IMR-90 (cell line): ENCODE data around the gene VAT1L. TPM values are rescaled to one million over a fixed set of nuclear protein-coding genes. Genes with fewer than 3 reads are reported as not detected.

Source experiments
- ATAC-seq: fragments of 200-7000 bp; cut with Tn5 transposase; 2 replicates; pipeline ENCODE4 v1.9.1; 2020; ENCODE audit warnings: low read depth, mild to moderate bottlenecking, moderate library complexity
- BruUV-seq: library from RNA; stranded (reverse); fragments of 400-500 nt; replicated peaks from 2 replicates; lab custom pipeline; 2021; lab: Mats Ljungman, UMichigan
- CTCF ChIA-PET: fragments of 300-600 bp; formaldehyde crosslinking; extraction: SDS; loops from one replicate; lab custom pipeline; 2021; ENCODE audit warnings: antibody characterized with exemption; lab: Yijun Ruan, JAX
- POLR2A ChIA-PET: fragments of 300-600 bp; sonication (Branson Sonifier 250); formaldehyde crosslinking; loops from one replicate; lab custom pipeline; 2022; ENCODE audit warnings: antibody characterized with exemption; ENCODE audit not compliant: unreplicated experiment; lab: Charles Lee
- DNase-seq: peaks from one replicate; pipeline ENCODE4 v3.0.0; 2013
- H2AFZ ChIP-seq: replicated peaks from 2 replicates; pipeline ENCODE3; 2013; ENCODE audit warnings: low read length, mild to moderate bottlenecking; ENCODE audit not compliant: poor library complexity
- H2AK5ac ChIP-seq: 2 replicates; pipeline ENCODE4 v1.6.1; 2013; ENCODE audit warnings: low read depth, low read length, inconsistent platforms
- H2AK9ac ChIP-seq: replicated peaks from 2 replicates; pipeline ENCODE3; 2013; ENCODE audit warnings: mild to moderate bottlenecking, low read depth, low read length, moderate library complexity; ENCODE audit not compliant: poor library complexity
- H2BK120ac ChIP-seq: 2 replicates; pipeline ENCODE4 v1.6.1; 2013; ENCODE audit warnings: low read depth, low read length, inconsistent platforms
- H2BK15ac ChIP-seq: 3 replicates; pipeline ENCODE4 v1.6.1; 2013; ENCODE audit warnings: low read depth, low read length, inconsistent platforms
- H2BK20ac ChIP-seq: 2 replicates; pipeline ENCODE4 v1.6.1; 2013; ENCODE audit warnings: low read depth, mild to moderate bottlenecking, inconsistent platforms, low read length, moderate library complexity
- H2BK5ac ChIP-seq: 2 replicates; pipeline ENCODE4 v1.6.1; 2013; ENCODE audit warnings: mild to moderate bottlenecking, low read depth, low read length, inconsistent platforms; ENCODE audit not compliant: poor library complexity, severe bottlenecking
- H3K14ac ChIP-seq: replicated peaks from 2 replicates; pipeline ENCODE4 v1.6.1; 2013; ENCODE audit warnings: low read depth, low read length, inconsistent platforms
- H3K18ac ChIP-seq: 2 replicates; pipeline ENCODE4 v1.6.1; 2013; ENCODE audit warnings: low read depth, low read length, control low read depth
- H3K23ac ChIP-seq: 2 replicates; pipeline ENCODE4 v1.6.1; 2013; ENCODE audit warnings: low read depth, low read length, inconsistent platforms
- H3K27ac ChIP-seq: 2 replicates; pipeline ENCODE4 v1.5.1; 2013; ENCODE audit warnings: mild to moderate bottlenecking, control low read depth, low read length; ENCODE audit not compliant: insufficient read depth
- H3K27me3 ChIP-seq: 2 replicates; pipeline ENCODE4 v1.6.1; 2013; ENCODE audit warnings: low read length; ENCODE audit not compliant: control insufficient read depth, insufficient read depth
- H3K36me3 ChIP-seq: 2 replicates; pipeline ENCODE4 v1.6.1; 2013; ENCODE audit warnings: low read length, mixed read lengths; ENCODE audit not compliant: control insufficient read depth, insufficient read depth
- H3K4ac ChIP-seq: 2 replicates; pipeline ENCODE4 v1.6.1; 2013; ENCODE audit warnings: low read depth, low read length, inconsistent platforms
- H3K4me1 ChIP-seq: 2 replicates; pipeline ENCODE4 v1.6.1; 2013; ENCODE audit warnings: low read length, mixed read lengths; ENCODE audit not compliant: control insufficient read depth, insufficient read depth
- H3K4me2 ChIP-seq: 2 replicates; pipeline ENCODE4 v1.6.1; 2013; ENCODE audit warnings: low read depth, mild to moderate bottlenecking, control low read depth, low read length, moderate library complexity
- H3K4me3 ChIP-seq: 2 replicates; pipeline ENCODE4 v1.5.1; 2013; ENCODE audit warnings: low read depth, mild to moderate bottlenecking, control low read depth, low read length, moderate library complexity; ENCODE audit not compliant: insufficient read depth
- H3K56ac ChIP-seq: 2 replicates; pipeline ENCODE4 v1.6.1; 2013; ENCODE audit warnings: low read length, inconsistent platforms; ENCODE audit not compliant: insufficient read depth; ENCODE audit errors: extremely low read depth
- H3K79me1 ChIP-seq, 2 experiments: 2 replicates each; pipeline ENCODE4 v1.6.1; 2013; ENCODE audit warnings: low read length in 2 of 2, inconsistent platforms in 1 of 2, low read depth in 1 of 2
- H3K9ac ChIP-seq: 2 replicates; pipeline ENCODE4 v1.6.1; 2013; ENCODE audit warnings: low read depth, low read length, control low read depth
- H3K9me1 ChIP-seq: 2 replicates; pipeline ENCODE4 v1.6.1; 2013; ENCODE audit warnings: low read length, inconsistent platforms; ENCODE audit not compliant: insufficient read depth
- H3K9me3 ChIP-seq: 2 replicates; pipeline ENCODE4 v1.6.1; 2013; ENCODE audit warnings: low read length; ENCODE audit not compliant: control insufficient read depth, insufficient read depth
- H4K20me1 ChIP-seq: 2 replicates; pipeline ENCODE4 v1.6.1; 2013; ENCODE audit warnings: low read length, inconsistent platforms; ENCODE audit not compliant: insufficient read depth
- H4K5ac ChIP-seq: 2 replicates; pipeline ENCODE4 v1.6.1; 2013; ENCODE audit warnings: mild to moderate bottlenecking, low read depth, low read length, control low read depth
- H4K8ac ChIP-seq, 2 experiments: 2 replicates each; pipeline ENCODE4 v1.6.1; 2013; ENCODE audit warnings: low read depth in 2 of 2, low read length in 2 of 2, control low read depth in 1 of 2, inconsistent platforms in 1 of 2
- H4K91ac ChIP-seq: 2 replicates; pipeline ENCODE4 v1.6.1; 2013; ENCODE audit warnings: low read depth, low read length, inconsistent platforms; ENCODE audit not compliant: insufficient read depth
- MAZ ChIP-seq: IDR thresholded peaks from 2 replicates; pipeline ENCODE4 v1.6.1; 2012; ENCODE audit warnings: low read depth, mild to moderate bottlenecking, low read length, improper control_type of control experiment, moderate library complexity, borderline replicate concordance
- WGBS, 2 experiments: methylation state at CpG; one replicate each; pipeline versions ENCODE4 v1.1.5 to v1.1.7; 2013; ENCODE audit warnings: missing lambda C conversion rate in 2 of 2; ENCODE audit not compliant: insufficient read length in 1 of 2; ENCODE audit errors: extremely low coverage in 2 of 2; 5-methylcytosine and 5-hydroxymethylcytosine counted together
- dilution Hi-C: fragments of 300-500 bp; cut with HindIII; formaldehyde crosslinking; loops from one replicate; pipeline ENCODE4 v1.14.3; 2018; ENCODE audit warnings: low sequenced_read_pairs; ENCODE audit not compliant: unreplicated experiment
- in situ Hi-C: fragments of 300-500 bp; cut with MboI; formaldehyde crosslinking; loops from 3 replicates; pipeline ENCODE4 v1.14.3; 2019; ENCODE audit warnings: low sequenced_read_pairs, inconsistent platforms, mixed read lengths
- intact Hi-C: fragments of 100-400 bp; cut with micrococcal nuclease; formaldehyde crosslinking; loops from 2 replicates; pipeline ENCODE4 v1.10.0; 2022
- polyA plus RNA-seq, 3 experiments: library from polyadenylated mRNA; depleted of rRNA; stranded (reverse); fragments of >200 nt; gene quantifications; 2 replicates each; pipeline ENCODE4 v1.2.3, GENCODE V29; 2012; ENCODE audit warnings: low replicate concordance in 1 of 3
- total RNA-seq: library from RNA; depleted of rRNA; stranded (reverse); fragments of >200 nt; gene quantifications from 2 replicates; pipeline ENCODE4 v1.2.3, GENCODE V29; 2012

Gene VAT1L
- total and polyA plus RNA-seq, 2 of the 4 experiments (the other 2 are of a cell fraction): 15.4 to 18.5 TPM

DNA sequence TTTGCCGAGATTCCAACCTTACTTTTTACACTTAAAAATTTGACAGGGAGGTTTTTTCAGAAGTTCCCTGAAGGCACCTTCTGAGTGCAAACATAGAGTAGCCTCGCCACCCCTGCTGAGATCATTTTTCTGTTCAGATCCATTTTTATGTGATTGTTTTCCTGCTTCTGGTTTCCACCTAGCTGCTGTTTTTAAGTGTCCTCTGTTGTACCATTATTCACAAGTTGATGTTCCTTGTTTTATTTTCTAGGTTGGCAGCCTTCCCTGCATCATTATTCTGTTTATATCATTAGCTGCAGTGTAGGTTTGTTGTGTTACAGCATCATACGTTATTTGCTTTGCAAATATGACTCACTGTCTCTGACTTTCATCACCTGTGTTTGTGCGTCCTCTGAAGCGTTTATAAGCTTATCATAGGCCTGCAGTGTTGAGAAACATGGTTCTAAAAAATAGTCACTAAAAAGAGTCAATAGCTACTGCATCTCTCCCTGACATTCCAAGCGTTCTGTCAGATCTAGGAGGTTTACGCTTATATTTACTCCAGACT lies 117.1 kb downstream of the VAT1L start:
- no peak for DNase-seq
- no peak for ATAC-seq
- dilution Hi-C loops (no loop called here), intact Hi-C loops (no loop called here), in situ Hi-C loops (no loop called here)
- Histone ChIP-seq H3K4me1 (peaks cover 4% of the 10 kb centered on the region), H3K27me3 (0 out of 2 replicates have a peak, but pooled peaks cover 2% of the 10 kb centered on the region), H2BK120ac (no peak overlapping the region), H3K79me1 (no peaks in the 10 kb centered on the region), H3K9me1 (peaks cover 2% of the 10 kb centered on the region; the same call in 1 of the 2 replicates), H2AFZ (no peak overlapping the region), H2AK9ac (no peak overlapping the region), H3K56ac (no peak overlapping the region), H3K4ac (no peak overlapping the region), H2AK5ac (no peak overlapping the region), H4K8ac (no peak overlapping the region), H2BK5ac (no peak overlapping the region), H3K4me2 (no peak overlapping the region; the same call in 1 of the 2 replicates), H3K14ac (no peak overlapping the region), H3K18ac (no peak overlapping the region; the same call in 1 of the 2 replicates), H3K23ac (no peak overlapping the region), H4K91ac (no peak overlapping the region), H2BK20ac (no peak overlapping the region), H3K36me3 (no peaks in the 10 kb centered on the region), H3K4me3 (no peak overlapping the region), H4K5ac (no peak overlapping the region), H3K9ac (no peak overlapping the region), H2BK15ac (no peak overlapping the region), H3K9me3 (no peaks in the 10 kb centered on the region), H3K27ac (no peak overlapping the region), H4K20me1 (no peaks in the 10 kb centered on the region)
- ChIA-PET POLR2A (no interaction called here), CTCF (interaction anchor here (1.2 kb wide), 1 partner anchor 11 kb away, joined by 4 read pairs; no protein-coding TSS in a partner anchor)
- no CpG with 5 or more reads among the region's 7 CpGs for WGBS, 2 experiments
- no TSS peak for BruUV-seq
- TF ChIP-seq MAZ: no peak
